WTC11 (cell line): ENCODE data around the gene NFKBIE. TPM values are rescaled to one million over a fixed set of nuclear protein-coding genes. Genes with fewer than 3 reads are reported as not detected.

Experiments used
- ATAC-seq: fragments of 200-7000 bp; cut with Tn5 transposase; 2 replicates; pipeline ENCODE4 v1.10.0; 2021; ENCODE audit warnings: mild to moderate bottlenecking, moderate library complexity
- Bru-seq: library from RNA; stranded (reverse); fragments of 400-500 nt; gene quantifications from one replicate; lab custom pipeline; 2021; lab: Mats Ljungman, UMichigan
- CTCF ChIA-PET: fragments of 300-600 bp; sonication (Branson Sonifier 250); formaldehyde crosslinking; loops from one replicate; lab custom pipeline; 2021; ENCODE audit warnings: antibody characterized with exemption; lab: Charles Lee
- POLR2A ChIA-PET: fragments of 350-600 bp; sonication (Branson Sonifier 250); formaldehyde crosslinking; loops from one replicate; lab custom pipeline; 2021; ENCODE audit warnings: antibody characterized with exemption; lab: Charles Lee
- DNase-seq: peaks from one replicate; pipeline ENCODE4 v3.0.0; 2021; ENCODE audit warnings: low spot score
- H3K27ac Mint-ChIP-seq: 2 replicates; pipeline ENCODE4 v1.8.0; 2021; ENCODE audit warnings: mixed read lengths
- H3K27me3 Mint-ChIP-seq: 2 replicates; pipeline ENCODE4 v1.8.0; 2021; ENCODE audit warnings: low read depth, mild to moderate bottlenecking, moderate library complexity, mixed read lengths
- H3K36me3 Mint-ChIP-seq: 2 replicates; pipeline ENCODE4 v1.8.0; 2021; ENCODE audit warnings: mixed read lengths
- H3K4me1 Mint-ChIP-seq: 2 replicates; pipeline ENCODE4 v1.8.0; 2022; ENCODE audit warnings: mixed read lengths
- H3K4me3 Mint-ChIP-seq: 2 replicates; pipeline ENCODE4 v1.8.0; 2021; ENCODE audit warnings: mild to moderate bottlenecking, moderate library complexity, mixed read lengths
- H3K9me3 Mint-ChIP-seq: 2 replicates; pipeline ENCODE4 v1.8.0; 2021; ENCODE audit warnings: mixed read lengths
- ARID4B ChIP-seq: sonication (generic); formaldehyde crosslinking; IDR thresholded peaks from 2 replicates; pipeline ENCODE4 v1.8.0; 2023; ENCODE audit warnings: missing genetic modification reagents, mild to moderate bottlenecking, borderline replicate concordance
- ATF2 ChIP-seq: sonication (generic); formaldehyde crosslinking; IDR thresholded peaks from 2 replicates; pipeline ENCODE4 v1.8.1; 2022; ENCODE audit warnings: low read depth, missing genetic modification reagents, borderline replicate concordance
- CREM ChIP-seq: sonication (generic); formaldehyde crosslinking; IDR thresholded peaks from 2 replicates; pipeline ENCODE4 v1.8.1; 2022; ENCODE audit warnings: mild to moderate bottlenecking, missing genetic modification reagents, moderate library complexity
- EMX1 ChIP-seq: fragments of 250-450 bp; sonication (Bioruptor Pico); IDR thresholded peaks from 2 replicates; pipeline ENCODE4 v1.8.0; 2021; ENCODE audit warnings: mild to moderate bottlenecking
- FOXJ3 ChIP-seq: sonication (generic); formaldehyde crosslinking; IDR thresholded peaks from 2 replicates; pipeline ENCODE4 v1.9.0; 2021; ENCODE audit warnings: missing genetic modification reagents, mild to moderate bottlenecking, borderline replicate concordance
- FOXP1 ChIP-seq: sonication (generic); formaldehyde crosslinking; IDR thresholded peaks from 2 replicates; pipeline ENCODE4 v1.8.0; 2022; ENCODE audit warnings: missing genetic modification reagents, mild to moderate bottlenecking, moderate library complexity, borderline replicate concordance
- MLX ChIP-seq: sonication (generic); formaldehyde crosslinking; IDR thresholded peaks from 2 replicates; pipeline ENCODE4 v1.8.1; 2023; ENCODE audit warnings: mild to moderate bottlenecking, missing genetic modification reagents, moderate library complexity
- NR1H2 ChIP-seq: sonication (generic); formaldehyde crosslinking; IDR thresholded peaks from 2 replicates; pipeline ENCODE4 v1.9.0; 2021; ENCODE audit warnings: mild to moderate bottlenecking, moderate library complexity, missing genetic modification reagents
- NR2C2 ChIP-seq: sonication (generic); formaldehyde crosslinking; IDR thresholded peaks from 2 replicates; pipeline ENCODE4 v1.8.0; 2022; ENCODE audit warnings: mild to moderate bottlenecking, missing genetic modification reagents
- PREB ChIP-seq: sonication (generic); formaldehyde crosslinking; IDR thresholded peaks from 2 replicates; pipeline ENCODE4 v1.8.1; 2022; ENCODE audit warnings: mild to moderate bottlenecking, missing genetic modification reagents, moderate library complexity, borderline replicate concordance
- PRRX2 ChIP-seq: fragments of 250-450 bp; sonication (Bioruptor Pico); IDR thresholded peaks from 2 replicates; pipeline ENCODE4 v1.8.0; 2021; ENCODE audit warnings: mild to moderate bottlenecking
- SOX15 ChIP-seq: fragments of 250-450 bp; sonication (Bioruptor Pico); IDR thresholded peaks from 2 replicates; pipeline ENCODE4 v1.9.0; 2021; ENCODE audit warnings: mild to moderate bottlenecking
- SP1 ChIP-seq: sonication (generic); formaldehyde crosslinking; conservative IDR thresholded peaks from 2 replicates; pipeline ENCODE4 v1.8.1; 2022; ENCODE audit warnings: missing genetic modification reagents
- TEAD1 ChIP-seq: sonication (generic); formaldehyde crosslinking; IDR thresholded peaks from 2 replicates; pipeline ENCODE4 v1.8.0; 2022; ENCODE audit warnings: mild to moderate bottlenecking, missing genetic modification reagents
- TP53 ChIP-seq: sonication (generic); formaldehyde crosslinking; IDR thresholded peaks from 2 replicates; pipeline ENCODE4 v1.8.1; 2023; ENCODE audit warnings: mild to moderate bottlenecking, missing genetic modification reagents
- USF1 ChIP-seq: sonication (generic); formaldehyde crosslinking; IDR thresholded peaks from 2 replicates; pipeline ENCODE4 v1.8.0; 2022; ENCODE audit warnings: mild to moderate bottlenecking, missing genetic modification reagents
- USF2 ChIP-seq: sonication (generic); formaldehyde crosslinking; IDR thresholded peaks from 2 replicates; pipeline ENCODE4 v1.8.1; 2023; ENCODE audit warnings: mild to moderate bottlenecking, missing genetic modification reagents, moderate library complexity
- ZMAT4 ChIP-seq: fragments of 250-450 bp; sonication (Bioruptor Pico); IDR thresholded peaks from 2 replicates; pipeline ENCODE4 v1.9.0; 2021; ENCODE audit warnings: mild to moderate bottlenecking
- ZNF425 ChIP-seq: fragments of 250-450 bp; sonication (Bioruptor Pico); conservative IDR thresholded peaks from 2 replicates; pipeline ENCODE4 v1.9.0; 2021; ENCODE audit warnings: mild to moderate bottlenecking
- ZNF512 ChIP-seq: sonication (generic); formaldehyde crosslinking; IDR thresholded peaks from 2 replicates; pipeline ENCODE4 v1.8.1; 2022; ENCODE audit warnings: missing genetic modification reagents, borderline replicate concordance
- long read RNA-seq, 3 experiments: library from RNA in 1 of 3; library from capped mRNA in 1 of 3; library from polyadenylated mRNA in 1 of 3; unstranded in 2 of 3; stranded (forward) in 1 of 3; transcript quantifications; one replicate each; pipeline ENCODE4 v2.0.0, GENCODE V29; 2021
- total RNA-seq: library from RNA; stranded (reverse); gene quantifications from 3 replicates; pipeline ENCODE4 v1.2.3, GENCODE V29; 2021

NFKBIE gene
- total RNA-seq, result 8.3 to 10.4 TPM (median 10.3 TPM) in 3 replicates
- Bru-seq, nascent RNA, result percentile 66 among the genes with signal in this experiment
- long read RNA-seq, experiment 1, transcript NFKBIE-201 (6 exons, 2,581 nt), result major isoform, 34 of 36 reads
- long read RNA-seq, experiment 1, partial matches to known transcripts, result 1 of 36 reads
- long read RNA-seq, experiment 1, other reads (novel, unspliced or antisense), result 1 of 36 reads
- long read RNA-seq, experiment 2, transcript NFKBIE-201 (6 exons, 2,581 nt), result major isoform, 9 of 18 reads
- long read RNA-seq, experiment 2, partial matches to known transcripts, result 3 of 18 reads
- long read RNA-seq, experiment 2, other reads (novel, unspliced or antisense), result 6 of 18 reads
- long read RNA-seq, experiment 3, result 0 reads

GRCh38 chr6:44265007-44265721, at the start of gene NFKBIE:
Gene NFKBIE (minus strand): TSS chr6:44265551. CDS start chr6:44265346, 205 bp downstream.
- Mint-ChIP-seq H3K27ac (no peak within 1 kb of the TSS), H3K4me1 (peaks cover 46% of the 10 kb centered on the region), H3K9me3 (no peaks in the 10 kb centered on the region), H3K4me3 (peak within 1 kb of the TSS; percentile 95), H3K36me3 (no peaks in the 10 kb centered on the region), H3K27me3 (peaks cover 28% of the 10 kb centered on the region)
- DNase-seq (peak; percentile 97), ATAC-seq (peak; percentile 73)
- ChIA-PET POLR2A (no interaction called here), CTCF (interaction anchor here (0.8 to 1.5 kb wide), 6 partner anchors 8 to 169 kb away, joined by 4 read pairs; partner anchors contain the start of gene AARS2)
- TF ChIP-seq ATF2 (CRISPR knock-in tag), result no peak
- TF ChIP-seq USF1 (CRISPR knock-in tag), result no peak; the same call in 1 of the 2 replicates
- TF ChIP-seq ZMAT4, result no peak
- 0 out of 2 replicates have a peak, but pooled peaks have one; percentile 40 for TF ChIP-seq ARID4B (CRISPR knock-in tag)
- TF ChIP-seq FOXJ3 (CRISPR knock-in tag), result no peak
- TF ChIP-seq MLX (CRISPR knock-in tag), result no peak; the same call in 1 of the 2 replicates
- no peak for TF ChIP-seq TP53 (CRISPR knock-in tag)
- TF ChIP-seq EMX1 (CRISPR knock-in tag), result no peak
- no peak for TF ChIP-seq NR1H2
- TF ChIP-seq ZNF512 (CRISPR knock-in tag), result no peak
- peak; percentile 45; the same call in 1 of the 2 replicates for TF ChIP-seq CREM (CRISPR knock-in tag)
- no peak for TF ChIP-seq USF2 (CRISPR knock-in tag)
- no peak for TF ChIP-seq ZNF425 (CRISPR knock-in tag)
- TF ChIP-seq PRRX2, result no peak
- TF ChIP-seq SP1 (CRISPR knock-in tag), result peak; percentile 70; the same call in 1 of the 2 replicates
- no peak for TF ChIP-seq PREB (CRISPR knock-in tag)
- TF ChIP-seq SOX15 (CRISPR knock-in tag), result no peak
- TF ChIP-seq FOXP1, result peak; percentile 25; the same call in 1 of the 2 replicates
- TF ChIP-seq NR2C2 (CRISPR knock-in tag), result 0 out of 2 replicates have a peak, but pooled peaks have one; percentile 19
- 0 out of 2 replicates have a peak, but pooled peaks have one; percentile 37 for TF ChIP-seq TEAD1 (CRISPR knock-in tag)
